NB4 (cell line): Measurements from ENCODE around the gene MYB.

Experiments
- DNase-seq: peaks from one replicate; pipeline ENCODE4 v3.0.0; 2010; ENCODE audit warnings: low read depth
- H3K4me3 ChIP-seq: one replicate; pipeline ENCODE4 v1.5.1; 2011; ENCODE audit warnings: mild to moderate bottlenecking, low read depth, low read length, moderate library complexity
- CTCF ChIP-seq: IDR thresholded peaks from one replicate; pipeline ENCODE4 v1.5.1; 2012; ENCODE audit warnings: low read depth, low read length
- MYC ChIP-seq: IDR thresholded peaks from 2 replicates; pipeline ENCODE4 v1.6.1; 2011; ENCODE audit warnings: low read depth, low read length
- POLR2A ChIP-seq: IDR thresholded peaks from 2 replicates; pipeline ENCODE4 v1.6.1; 2011; ENCODE audit warnings: mild to moderate bottlenecking; ENCODE audit not compliant: insufficient read length; ENCODE audit errors: extremely low read depth
- TF ChIP-seq, protein P1 (sequence below): IDR thresholded peaks from 2 replicates; pipeline ENCODE4 v1.6.1; 2011; ENCODE audit warnings: low read depth, low read length

MYB gene

DNA sequence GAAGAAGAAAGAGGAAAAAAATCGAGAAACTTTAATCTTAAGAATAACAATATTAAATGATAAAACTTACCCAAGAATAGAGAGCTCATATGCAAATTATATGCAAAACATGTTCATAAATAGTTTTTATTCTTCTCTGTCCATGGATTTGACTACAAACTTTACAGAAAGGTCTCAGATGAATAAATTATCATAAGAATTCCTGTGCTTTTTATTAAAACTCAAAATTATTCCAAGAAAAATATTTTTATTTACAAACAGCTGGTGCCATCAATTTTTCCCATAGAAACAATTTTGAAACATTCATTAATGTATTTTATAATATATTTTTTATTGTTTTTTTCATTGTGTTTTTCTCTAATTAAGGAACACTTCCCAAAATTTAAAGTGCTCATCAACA, 12.1 kb downstream of the MYB start:
- H3K4me3 ChIP-seq, result no peak overlapping the region
- no peak for DNase-seq
- no peak for TF ChIP-seq CTCF
- TF ChIP-seq MYC, result no peak
- TF ChIP-seq, protein P1, sequence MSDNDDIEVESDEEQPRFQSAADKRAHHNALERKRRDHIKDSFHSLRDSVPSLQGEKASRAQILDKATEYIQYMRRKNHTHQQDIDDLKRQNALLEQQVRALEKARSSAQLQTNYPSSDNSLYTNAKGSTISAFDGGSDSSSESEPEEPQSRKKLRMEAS, result no peak
- TF ChIP-seq POLR2A, result no peak

DNA sequence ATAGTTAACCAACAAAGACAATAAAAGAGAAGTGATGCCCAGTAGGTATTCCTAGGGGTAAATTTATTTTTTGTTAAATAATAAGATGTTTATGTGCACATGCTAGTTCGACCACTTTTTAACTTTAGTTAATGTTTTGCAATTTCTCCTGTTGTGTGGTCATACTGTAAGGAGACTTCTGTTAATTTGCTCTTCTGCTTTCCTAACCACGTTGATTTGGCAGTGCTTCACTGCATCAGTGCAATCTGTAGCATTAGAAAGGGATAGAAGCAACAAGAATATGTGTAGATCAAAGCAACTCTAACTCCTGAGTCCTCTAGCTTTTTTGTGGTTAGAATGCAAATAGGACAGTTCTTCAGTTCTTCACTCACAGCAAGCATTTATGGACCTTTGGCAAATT, 13.9 kb downstream of the MYB start:
- peak; percentile 95 for DNase-seq
- TF ChIP-seq CTCF (no peak), POLR2A (no peak), MYC (peak; percentile 64)
- TF ChIP-seq, protein P1, result peak; percentile 68
- H3K4me3 ChIP-seq, result peak overlapping the region; percentile 55

- DNase-seq, result peak; percentile 98
- no peak for TF ChIP-seq CTCF
- TF ChIP-seq MYC, result peak; percentile 93
- TF ChIP-seq, protein P1, result peak; percentile 80
- no peak for TF ChIP-seq POLR2A
- peak overlapping the region; percentile 55 for H3K4me3 ChIP-seq
Observed at GRCh38 chr6:135195522-135195921, 14.4 kb downstream of the MYB start.

DNA sequence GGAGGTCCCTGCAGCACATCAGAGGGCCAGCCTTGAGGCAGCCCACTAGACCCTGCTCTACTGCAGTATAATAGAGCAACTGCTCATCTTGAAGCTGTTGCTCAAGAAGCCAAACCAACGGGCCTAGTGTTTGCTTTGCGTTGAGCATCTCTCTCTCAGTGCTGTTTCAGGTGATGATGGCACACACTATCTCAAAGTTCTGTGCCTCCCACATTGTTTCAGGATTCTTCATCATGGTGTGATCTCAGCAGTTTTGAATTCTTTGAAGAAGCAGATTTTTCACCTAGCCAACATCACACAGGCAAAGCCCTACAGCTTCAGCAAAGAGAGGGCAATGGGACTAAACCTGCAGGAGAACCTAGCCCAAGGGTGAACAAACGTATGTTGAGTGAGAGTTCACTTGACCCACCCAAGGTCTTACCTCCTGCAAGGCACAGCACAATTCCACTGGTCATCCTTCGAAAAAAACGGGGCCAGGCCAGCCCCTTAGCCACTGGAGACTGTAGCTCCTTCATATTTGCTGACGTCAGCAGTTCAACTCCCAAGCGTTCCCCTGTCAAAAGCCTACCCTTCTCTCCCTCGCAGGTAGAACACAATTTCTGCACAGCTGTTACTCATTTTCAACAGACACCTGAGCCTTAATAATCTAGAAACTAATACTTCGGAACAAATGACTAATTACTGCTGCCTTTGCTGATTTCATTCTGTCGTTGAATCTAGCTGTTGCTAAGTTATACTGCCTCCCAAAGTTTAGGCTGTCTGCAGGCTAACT, 15.8 kb downstream of the MYB start:
- peak overlapping the region; percentile 55 for H3K4me3 ChIP-seq
- DNase-seq, result no peak
- TF ChIP-seq CTCF, result no peak
- no peak for TF ChIP-seq MYC
- TF ChIP-seq POLR2A, result no peak
- TF ChIP-seq, protein P1, result no peak

GRCh38 chr6:135202836-135203235, 21.7 kb downstream of the MYB start:
- H3K4me3 ChIP-seq, result no peak overlapping the region
- TF ChIP-seq, protein P1, result no peak
- no peak for TF ChIP-seq MYC
- no peak for TF ChIP-seq CTCF
- no peak for TF ChIP-seq POLR2A
- DNase-seq, result no peak
